ENCODE results near the gene SMIM21. TPM values are rescaled to one million over a fixed set of nuclear protein-coding genes. Genes with fewer than 3 reads are reported as not detected.

SMIM21 gene
- total and polyA plus RNA-seq, 2 experiments from 2014 or later = not detected

GRCh38 chr18:75406491-75407445 lies 20.7 kb downstream of the SMIM21 start:
- Histone ChIP-seq H3K4me2 (ENCODE audit: unreplicated experiment) (no peak overlapping the region), H3K9me2 (ENCODE audit: insufficient read depth) (no peaks in the 10 kb centered on the region), H3K9me3 (ENCODE audit: low read depth) (no peaks in the 10 kb centered on the region), H3K4me1 (ENCODE audit: insufficient read depth) (peaks cover 26% of the 10 kb centered on the region), H3K27me3 (replicated peaks; ENCODE audit: insufficient read depth) (no peaks in the 10 kb centered on the region), H3K9ac (no peak overlapping the region), H2AFZ (no peak overlapping the region), H3K4me3 (no peak overlapping the region), H3K27ac (no peak overlapping the region), H4K20me1 (ENCODE audit: insufficient read depth) (no peaks in the 10 kb centered on the region), H3K36me3 (ENCODE audit: low read depth) (no peaks in the 10 kb centered on the region), H3F3A (ENCODE audit: insufficient read depth) (peaks cover 27% of the 10 kb centered on the region), H3K79me2 (ENCODE audit: insufficient read depth) (no peaks in the 10 kb centered on the region)
- no peak for DNase-seq
- 91 to 93% methylated on average over 28 of the region's 28 CpGs for WGBS, 2 experiments (ENCODE audit: low coverage in 1 of 2, low lambda C conversion rate in 2 of 2, missing lambda C conversion rate in 2 of 2)
- TF ChIP-seq EZH2 (IDR thresholded peaks at IDR 0.05; ENCODE audit: insufficient read depth, poor library complexity, severe bottlenecking) = no peak
- TF ChIP-seq EZH2phosphoT487 (IDR thresholded peaks at IDR 0.05; ENCODE audit: insufficient read depth, low read depth) = no peak
- in situ Hi-C loops (cut with MboI) = no loop called here

- peaks cover 27% of the 10 kb centered on the region for H3F3A ChIP-seq (ENCODE audit: insufficient read depth)
- in situ Hi-C loops (cut with MboI) = no loop called here
- H3K27ac ChIP-seq = no peak overlapping the region
- no peaks in the 10 kb centered on the region for H3K9me2 ChIP-seq (ENCODE audit: insufficient read depth)
- 55 to 77% methylated on average over 4 of the region's 4 CpGs for WGBS, 2 experiments (ENCODE audit: low coverage in 1 of 2, low lambda C conversion rate in 2 of 2, missing lambda C conversion rate in 2 of 2)
- H3K9ac ChIP-seq = no peak overlapping the region
- no peak overlapping the region for H2AFZ ChIP-seq
- H3K4me1 ChIP-seq (ENCODE audit: insufficient read depth) = peaks cover 26% of the 10 kb centered on the region
- H4K20me1 ChIP-seq (ENCODE audit: insufficient read depth) = no peaks in the 10 kb centered on the region
- H3K79me2 ChIP-seq (ENCODE audit: insufficient read depth) = no peaks in the 10 kb centered on the region
- no peak overlapping the region for H3K4me2 ChIP-seq (ENCODE audit: unreplicated experiment)
- DNase-seq = peak; percentile 51
- peaks cover 4% of the 10 kb centered on the region; the same call in 1 of the 2 replicates for H3K27me3 ChIP-seq (replicated peaks; ENCODE audit: insufficient read depth)
- no peak overlapping the region for H3K4me3 ChIP-seq
- no peaks in the 10 kb centered on the region for H3K9me3 ChIP-seq (ENCODE audit: low read depth)
- TF ChIP-seq EZH2 (IDR thresholded peaks at IDR 0.05; ENCODE audit: insufficient read depth, poor library complexity, severe bottlenecking) (no peak), EZH2phosphoT487 (IDR thresholded peaks at IDR 0.05; ENCODE audit: insufficient read depth, low read depth) (no peak)
- H3K36me3 ChIP-seq (ENCODE audit: low read depth) = no peaks in the 10 kb centered on the region
These were observed 22.2 kb downstream of the SMIM21 start for GRCh38 chr18:75405351-75405750.

GRCh38 chr18:75400366-75400765 lies 27.1 kb downstream of the SMIM21 start:
- Histone ChIP-seq H3F3A (ENCODE audit: insufficient read depth) (no peaks in the 10 kb centered on the region), H3K4me3 (no peak overlapping the region), H3K9ac (no peak overlapping the region), H3K4me1 (ENCODE audit: insufficient read depth) (no peaks in the 10 kb centered on the region), H3K9me2 (ENCODE audit: insufficient read depth) (no peaks in the 10 kb centered on the region), H3K36me3 (ENCODE audit: low read depth) (no peaks in the 10 kb centered on the region), H3K9me3 (ENCODE audit: low read depth) (no peaks in the 10 kb centered on the region), H4K20me1 (ENCODE audit: insufficient read depth) (no peaks in the 10 kb centered on the region), H2AFZ (no peak overlapping the region), H3K4me2 (ENCODE audit: unreplicated experiment) (no peak overlapping the region), H3K27ac (no peak overlapping the region), H3K27me3 (replicated peaks; ENCODE audit: insufficient read depth) (peaks cover 16% of the 10 kb centered on the region), H3K79me2 (ENCODE audit: insufficient read depth) (no peaks in the 10 kb centered on the region)
- in situ Hi-C loops (cut with MboI) = no loop called here
- no peak for DNase-seq
- 58 to 83% methylated on average over 3 of the region's 3 CpGs for WGBS, 2 experiments (ENCODE audit: low coverage in 1 of 2, low lambda C conversion rate in 2 of 2, missing lambda C conversion rate in 2 of 2)
- TF ChIP-seq EZH2 (IDR thresholded peaks at IDR 0.05; ENCODE audit: insufficient read depth, poor library complexity, severe bottlenecking) (no peak), EZH2phosphoT487 (IDR thresholded peaks at IDR 0.05; ENCODE audit: insufficient read depth, low read depth) (no peak)

GRCh38 chr18:75395137-75395536 lies 32.4 kb downstream of the SMIM21 start:
- Histone ChIP-seq H3K4me2 (ENCODE audit: unreplicated experiment) (no peak overlapping the region), H3F3A (ENCODE audit: insufficient read depth) (no peaks in the 10 kb centered on the region), H3K9me3 (ENCODE audit: low read depth) (no peaks in the 10 kb centered on the region), H2AFZ (no peak overlapping the region), H3K9me2 (ENCODE audit: insufficient read depth) (no peaks in the 10 kb centered on the region), H3K4me3 (no peak overlapping the region), H4K20me1 (ENCODE audit: insufficient read depth) (no peaks in the 10 kb centered on the region), H3K27me3 (replicated peaks; ENCODE audit: insufficient read depth) (peaks cover 12% of the 10 kb centered on the region; the same call in 1 of the 2 replicates), H3K4me1 (ENCODE audit: insufficient read depth) (no peaks in the 10 kb centered on the region), H3K27ac (no peak overlapping the region), H3K36me3 (ENCODE audit: low read depth) (no peaks in the 10 kb centered on the region), H3K79me2 (ENCODE audit: insufficient read depth) (no peaks in the 10 kb centered on the region), H3K9ac (no peak overlapping the region)
- no peak for DNase-seq
- WGBS, 2 experiments (ENCODE audit: low coverage in 1 of 2, low lambda C conversion rate in 2 of 2, missing lambda C conversion rate in 2 of 2) = 58 to 64% methylated on average over 7 of the region's 7 CpGs
- in situ Hi-C loops (cut with MboI) = no loop called here
- TF ChIP-seq EZH2 (IDR thresholded peaks at IDR 0.05; ENCODE audit: insufficient read depth, poor library complexity, severe bottlenecking) = no peak

Measured in GM23248 (cell line).